HG03378 (cell line): ENCODE results near the gene TMC5.
"Not testable (repeated sequence)": the region's sequence is repeated elsewhere in the genome, so short reads cannot be mapped to it uniquely, and the experiment has no call there.

Source experiments
- ATAC-seq: cut with Tn5 transposase; IDR thresholded peaks from one replicate; pipeline ENCODE4 v1.9.1; 2021; ENCODE audit warnings: mild to moderate bottlenecking, moderate library complexity; ENCODE audit not compliant: unreplicated experiment

Gene TMC5

DNA sequence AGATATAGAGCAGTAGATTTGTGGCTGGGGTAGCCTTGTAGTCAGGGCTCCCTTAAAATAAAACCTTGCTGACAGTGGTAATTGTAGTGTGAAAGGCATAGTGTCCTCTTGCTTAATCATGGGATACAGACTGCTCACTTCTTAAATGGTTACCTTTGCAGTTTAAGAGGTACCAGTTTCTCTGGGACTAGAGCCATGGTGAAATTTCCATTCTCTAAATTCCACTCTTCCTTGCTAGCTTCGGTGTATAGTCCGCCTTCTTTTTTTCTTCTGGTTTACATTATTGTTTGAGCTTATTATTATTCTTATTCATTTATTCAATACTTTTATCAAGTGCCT lies 107.7 kb downstream of the TMC5 start:
- ATAC-seq, result no peak

DNA sequence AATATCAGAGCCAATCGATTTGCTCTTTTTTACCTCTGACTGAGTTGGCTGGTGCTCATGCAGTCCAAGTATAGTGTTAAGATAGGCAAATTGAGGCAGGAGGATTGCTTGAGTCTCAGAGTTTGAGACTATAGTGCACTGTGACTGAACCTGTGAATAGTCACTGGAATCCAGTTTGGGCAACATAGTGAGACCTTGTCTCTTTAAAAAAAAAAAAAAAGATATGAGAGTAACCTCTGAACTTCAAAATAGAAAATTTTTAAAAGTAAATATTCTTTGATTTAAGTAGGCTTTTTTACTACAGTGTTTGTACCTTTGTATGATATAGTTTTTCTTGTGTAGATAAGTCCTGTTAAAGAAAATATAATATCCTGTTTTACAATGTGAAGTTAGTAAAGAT lies 109.5 kb downstream of the TMC5 start:
- ATAC-seq, result no peak

DNA sequence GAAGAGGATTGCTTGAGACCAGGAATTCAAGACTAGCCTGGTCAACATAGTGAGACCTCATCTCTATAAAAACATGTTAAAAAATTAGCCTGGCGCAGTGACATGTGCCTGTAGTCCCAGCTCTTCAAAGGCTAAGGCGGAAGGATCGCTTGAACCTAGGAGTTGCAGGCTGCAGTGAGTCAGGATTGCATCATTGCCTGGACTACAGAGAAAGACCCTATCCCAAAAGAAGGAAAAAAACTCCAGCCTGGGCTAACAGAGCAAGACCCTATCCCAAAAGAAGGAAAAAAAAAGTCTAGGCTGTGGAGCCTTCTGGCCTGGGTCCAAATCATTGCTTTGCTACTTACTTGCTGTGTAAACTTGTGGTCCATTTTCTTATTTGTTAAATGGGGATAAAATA lies 111.0 kb downstream of the TMC5 start:
- ATAC-seq, result no peak

DNA sequence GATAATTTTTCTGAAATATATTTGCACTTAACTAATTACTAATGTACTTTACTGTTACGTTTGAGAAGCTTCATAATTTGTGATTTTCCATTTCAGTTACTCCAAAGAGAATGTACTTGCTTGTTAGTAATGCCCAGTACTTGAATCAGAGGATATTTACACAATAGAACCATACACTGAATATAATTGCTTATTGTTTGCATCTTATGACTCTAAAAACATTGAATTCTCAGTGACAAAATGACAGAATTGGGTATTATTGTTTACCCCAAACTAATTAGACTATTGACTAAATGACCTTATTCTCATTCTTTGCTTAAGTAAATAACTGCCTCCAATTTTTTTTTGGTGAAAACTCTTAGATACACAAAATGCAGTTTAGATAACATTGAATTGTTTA lies 114.9 kb downstream of the TMC5 start:
- no peak for ATAC-seq

DNA sequence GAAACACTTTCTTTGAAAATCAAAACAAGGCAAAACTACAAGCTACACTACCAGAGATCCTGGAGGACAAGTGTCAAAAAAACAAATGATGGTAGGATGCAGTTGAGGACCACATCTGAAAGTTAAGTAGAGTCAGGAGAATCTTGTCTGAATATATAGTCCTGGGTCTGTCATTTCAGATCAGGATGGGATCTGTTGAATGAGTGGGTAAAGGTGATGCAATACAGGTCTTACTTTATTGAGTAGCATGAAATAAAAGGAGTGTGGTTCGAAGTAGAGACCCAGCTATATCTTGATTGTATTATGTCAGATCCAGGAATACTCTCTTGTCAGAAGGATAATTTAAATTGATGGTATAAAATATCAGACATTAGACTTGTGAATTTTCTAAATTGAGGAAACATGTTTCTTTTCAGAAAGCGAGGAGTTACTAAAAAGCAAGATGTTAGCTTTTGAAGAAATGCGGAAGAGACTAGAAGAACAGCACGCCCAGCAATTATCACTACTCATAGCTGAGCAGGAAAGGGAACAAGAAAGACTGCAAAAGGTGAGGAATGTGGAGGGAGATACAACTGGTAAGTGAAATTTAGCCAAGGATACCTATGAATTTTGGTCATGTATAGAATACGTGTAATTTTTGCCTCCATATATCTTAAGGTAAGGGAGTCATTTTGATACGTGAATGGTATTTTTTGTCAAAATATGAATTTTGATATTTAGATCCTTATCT lies 122.7 kb downstream of the TMC5 start:
- no peak for ATAC-seq

DNA sequence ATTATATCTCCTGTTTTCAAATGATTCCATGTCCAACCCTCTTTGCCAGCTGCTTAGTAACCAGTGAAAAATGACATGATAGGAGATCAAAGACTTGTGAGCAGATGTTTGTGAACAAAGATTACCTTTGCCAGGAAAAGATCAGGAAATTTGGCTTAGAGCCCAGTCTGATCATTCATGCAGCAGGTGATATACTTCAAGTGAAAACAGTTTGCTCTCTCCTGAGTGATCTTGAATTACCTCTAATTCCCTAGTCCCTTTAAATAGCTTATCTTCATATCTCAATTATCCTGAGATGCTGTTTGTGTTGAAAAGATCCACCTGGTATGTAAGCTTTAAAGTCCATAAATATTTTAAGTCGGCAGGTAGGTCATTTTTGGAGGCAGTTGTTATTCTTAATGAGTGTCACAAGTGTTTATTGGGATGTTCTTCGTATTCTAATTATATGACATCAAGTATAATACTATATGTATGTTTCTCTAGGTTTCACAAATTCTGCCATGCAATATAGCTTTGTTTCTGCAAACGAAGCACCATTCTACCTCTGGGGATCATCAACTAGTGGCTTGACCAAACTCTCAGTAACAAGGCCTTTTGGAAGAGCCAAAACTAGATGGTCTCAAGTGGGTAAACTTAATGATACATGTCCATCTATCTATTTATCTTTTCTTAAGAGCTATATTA lies 124.6 kb downstream of the TMC5 start:
- ATAC-seq, result no peak

DNA sequence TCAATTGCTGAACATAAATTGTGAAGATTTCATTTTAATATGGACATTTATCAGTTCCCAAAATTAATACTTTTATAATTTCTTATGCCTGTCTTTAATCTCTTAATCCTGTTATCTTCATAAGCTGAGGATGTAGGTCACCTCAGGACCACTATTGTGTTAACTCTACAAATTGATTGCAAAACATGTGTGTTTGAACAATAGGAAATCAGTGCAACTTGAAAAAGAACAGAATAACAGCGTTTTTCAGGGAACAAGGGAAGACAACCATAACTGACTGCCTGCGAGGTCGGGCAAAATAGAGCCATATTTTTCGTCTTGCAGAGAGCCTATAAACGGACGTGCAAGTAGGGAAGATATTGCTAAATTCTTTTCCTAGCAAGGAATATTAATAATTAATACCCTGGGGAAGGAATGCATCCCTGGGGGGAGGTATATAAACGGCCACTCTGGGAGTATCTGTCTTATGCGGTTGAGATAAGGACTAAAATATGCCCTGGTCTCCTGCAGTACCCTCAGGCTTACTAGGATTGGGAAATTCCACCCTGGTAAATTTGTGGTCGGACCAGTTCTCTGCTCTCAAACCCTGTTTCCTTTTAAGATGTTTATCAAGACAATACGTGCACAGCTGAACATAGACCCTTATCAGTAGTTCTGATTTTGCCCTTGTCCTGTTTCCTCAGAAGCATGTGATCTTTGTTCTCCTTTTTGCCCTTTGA lies 125.8 kb downstream of the TMC5 start:
- ATAC-seq, result not testable (repeated sequence)

DNA sequence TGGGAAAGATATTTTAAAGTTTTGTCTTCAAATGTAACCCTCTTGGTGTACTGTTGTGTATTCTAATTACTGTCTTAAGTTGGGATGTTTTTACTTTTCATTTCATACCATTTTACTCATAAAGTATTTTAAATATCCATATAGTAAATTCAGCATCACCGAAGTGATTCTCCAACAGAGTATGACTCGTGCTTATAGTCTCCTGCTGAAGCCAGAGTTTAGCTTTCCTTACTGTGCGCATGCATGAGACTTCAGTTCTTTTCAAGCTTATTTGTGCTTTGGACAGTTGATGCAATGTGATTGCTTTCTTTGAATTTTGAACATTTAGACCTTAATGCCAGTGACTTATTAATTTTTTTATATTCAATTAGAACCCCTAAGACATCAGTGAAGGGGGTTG lies 130.5 kb downstream of the TMC5 start:
- no peak for ATAC-seq
